Measurements from ENCODE around the gene MAGIX. TPM values are rescaled to one million over a fixed set of nuclear protein-coding genes. Genes with fewer than 3 reads are reported as not detected.

Gene MAGIX
- total RNA-seq, 1 experiment from 2014 or later: 0.48 TPM

GRCh38 chrX:49204709-49205108 lies 42.2 kb downstream of the MAGIX start:
- DNase-seq (ENCODE audit: low spot score): no peak

- DNase-seq (ENCODE audit: low spot score): no peak
Observed at GRCh38 chrX:49205443-49205842, 42.9 kb downstream of the MAGIX start.

- DNase-seq (ENCODE audit: low spot score): no peak
Observed at GRCh38 chrX:49206543-49206942, 44.0 kb downstream of the MAGIX start.

DNA sequence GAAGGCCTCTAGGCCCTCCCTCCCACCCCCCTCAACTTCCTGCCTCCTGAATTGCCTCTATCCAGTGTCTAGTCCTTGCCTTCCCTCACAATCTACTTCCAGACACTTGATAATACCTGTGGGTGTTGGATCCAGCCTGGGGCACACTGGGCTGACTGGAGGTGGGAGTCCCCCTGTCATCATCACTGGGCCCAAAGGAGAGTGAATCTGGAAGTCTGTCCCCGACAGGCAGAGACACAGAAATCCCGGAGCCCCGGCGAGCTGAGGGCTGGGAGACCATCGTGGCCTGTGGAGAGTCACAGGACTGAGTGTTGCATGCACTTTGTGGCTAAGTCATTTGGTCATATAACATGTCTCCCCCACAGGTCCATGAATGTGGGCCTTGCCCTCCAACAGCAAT lies 45.8 kb downstream of the MAGIX start:
- DNase-seq (ENCODE audit: low spot score): no peak

- DNase-seq (ENCODE audit: low spot score): no peak
Observed at GRCh38 chrX:49209434-49210251, 47.1 kb downstream of the MAGIX start.

DNA sequence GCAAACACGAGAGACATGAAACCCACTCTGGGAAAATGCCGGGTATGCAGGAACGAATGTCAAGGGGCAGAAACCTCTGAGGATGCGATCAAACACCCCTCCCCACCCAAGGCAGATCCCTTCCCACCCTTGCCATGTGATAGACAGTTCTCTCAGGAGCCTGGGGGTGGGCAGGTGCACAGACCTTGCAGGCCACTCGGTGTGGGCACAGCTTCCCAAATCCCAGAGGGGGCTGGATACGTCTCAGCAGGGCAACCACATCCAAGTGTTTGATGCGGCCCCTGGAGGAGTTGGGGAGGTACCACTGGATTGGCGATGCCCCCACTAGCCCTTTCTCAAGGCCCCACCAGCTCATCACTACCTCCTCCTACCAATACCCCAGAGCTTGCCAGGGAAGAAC lies 47.8 kb downstream of the MAGIX start:
- no peak for DNase-seq (ENCODE audit: low spot score)

GRCh38 chrX:49211074-49211473 lies 48.5 kb downstream of the MAGIX start:
- DNase-seq (ENCODE audit: low spot score): no peak

- DNase-seq (ENCODE audit: low spot score): no peak
Observed at GRCh38 chrX:49212209-49212608, 49.7 kb downstream of the MAGIX start.

DNA sequence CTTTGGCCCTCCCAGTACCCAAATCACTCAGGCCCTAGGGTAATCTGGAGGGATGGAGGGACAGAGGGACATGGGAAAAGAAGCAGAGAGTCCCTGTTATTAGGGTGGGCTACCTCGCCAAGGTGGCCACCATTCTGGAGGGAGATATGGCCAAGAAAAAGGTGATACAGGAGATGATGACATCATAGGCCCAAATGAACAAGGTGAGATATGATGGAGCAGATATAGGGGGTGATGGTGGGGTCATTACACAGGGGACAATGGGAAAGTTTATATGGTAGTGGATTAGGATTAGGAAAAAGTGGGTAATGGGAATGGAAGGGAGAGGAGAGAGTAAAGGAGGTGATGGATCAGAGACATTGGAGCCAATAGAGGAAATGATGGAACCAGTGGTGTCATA lies 50.3 kb downstream of the MAGIX start:
- DNase-seq (ENCODE audit: low spot score): no peak

GRCh38 chrX:49214416-49214815 lies 51.9 kb downstream of the MAGIX start:
- no peak for DNase-seq (ENCODE audit: low spot score)

DNA sequence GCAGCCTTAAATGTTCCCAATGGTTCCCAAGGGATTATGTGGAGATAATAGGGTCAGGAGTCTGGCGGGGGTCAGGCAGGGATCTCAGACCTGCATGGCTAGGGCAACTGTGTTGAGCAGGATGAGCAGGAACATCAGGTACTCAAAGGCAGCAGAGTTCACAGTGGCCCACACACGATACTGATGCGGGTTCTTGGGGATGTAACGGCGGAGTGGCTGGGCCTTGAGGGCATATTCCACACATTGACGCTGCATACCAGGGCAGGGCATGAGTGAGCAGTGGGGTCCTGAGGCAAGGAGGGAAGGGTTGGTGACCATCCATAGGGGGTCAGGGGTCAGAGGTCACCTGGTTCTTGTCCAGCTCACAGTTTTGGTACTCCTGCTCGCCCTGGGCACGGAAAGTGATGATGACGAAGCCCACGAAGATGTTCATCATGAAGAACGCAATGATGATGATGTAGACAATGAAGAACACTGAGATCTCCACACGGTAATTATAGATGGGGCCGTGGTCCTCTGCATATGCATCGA lies 52.5 kb downstream of the MAGIX start:
- DNase-seq (ENCODE audit: low spot score): no peak

Other genes starting within 250 kb of the MAGIX start
- 10.8 and 11.9 TPM in 2 replicates for gene PIM2, start 243.7 kb upstream of the MAGIX start, total RNA-seq (2014; rRNA removed; shearing (Covaris generic))
- gene OTUD5, start 205.2 kb upstream of the MAGIX start, total RNA-seq (2014; rRNA removed; shearing (Covaris generic)): 22.3 and 34.2 TPM in 2 replicates
- gene KCND1, start 190.9 kb upstream of the MAGIX start, total RNA-seq (2014; rRNA removed; shearing (Covaris generic)): 0.12 TPM in 1 of 2 replicates, not detected in the other
- 15.3 and 15.9 TPM in 2 replicates for gene GRIPAP1, start 160.5 kb upstream of the MAGIX start, total RNA-seq (2014; rRNA removed; shearing (Covaris generic))
- gene TFE3, start 119.4 kb upstream of the MAGIX start, total RNA-seq (2014; rRNA removed; shearing (Covaris generic)): 23.7 and 47.1 TPM in 2 replicates
- 0.08 and 0.31 TPM in 2 replicates for gene CCDC120, start 103.8 kb upstream of the MAGIX start, total RNA-seq (2014; rRNA removed; shearing (Covaris generic))
- gene PRAF2, start 88.8 kb upstream of the MAGIX start, total RNA-seq (2014; rRNA removed; shearing (Covaris generic)): 12.5 and 18.2 TPM in 2 replicates
- gene WDR45, start 82.9 kb upstream of the MAGIX start, total RNA-seq (2014; rRNA removed; shearing (Covaris generic)): 50.0 and 57.6 TPM in 2 replicates
- gene GPKOW, start 39.0 kb upstream of the MAGIX start, total RNA-seq (2014; rRNA removed; shearing (Covaris generic)): 18.1 and 24.6 TPM in 2 replicates
- gene PLP2, start 9.1 kb downstream of the MAGIX start, total RNA-seq (2014; rRNA removed; shearing (Covaris generic)): 94.5 and 137 TPM in 2 replicates
- gene PRICKLE3, start 23.6 kb downstream of the MAGIX start, total RNA-seq (2014; rRNA removed; shearing (Covaris generic)): 2.5 and 6.8 TPM in 2 replicates
- gene SYP, start 37.4 kb downstream of the MAGIX start, total RNA-seq (2014; rRNA removed; shearing (Covaris generic)): 0.19 TPM in 1 of 2 replicates, not detected in the other
- not detected in 2 replicates for gene CACNA1F, start 70.6 kb downstream of the MAGIX start, total RNA-seq (2014; rRNA removed; shearing (Covaris generic))
- gene CCDC22, start 72.7 kb downstream of the MAGIX start, total RNA-seq (2014; rRNA removed; shearing (Covaris generic)): 9.2 and 11.3 TPM in 2 replicates
- gene FOXP3, start 102.0 kb downstream of the MAGIX start, total RNA-seq (2014; rRNA removed; shearing (Covaris generic)): not detected in 2 replicates
- 8.2 and 10.5 TPM in 2 replicates for gene PPP1R3F, start 107.0 kb downstream of the MAGIX start, total RNA-seq (2014; rRNA removed; shearing (Covaris generic))
- gene GAGE10, start 140.9 kb downstream of the MAGIX start, total RNA-seq (2014; rRNA removed; shearing (Covaris generic)): not detected in 2 replicates
- gene GAGE12J, start 159.3 kb downstream of the MAGIX start, total RNA-seq (2014; rRNA removed; shearing (Covaris generic)): not detected in 2 replicates
- not detected in 2 replicates for gene GAGE13, start 168.8 kb downstream of the MAGIX start, total RNA-seq (2014; rRNA removed; shearing (Covaris generic))

All from H4 (cell line).